ENCODE results near the gene DIPK1A.
A peak's percentile ranks its signal among the peaks of the same experiment; 100 is the strongest.
"Not testable (repeated sequence)": the region's sequence is repeated elsewhere in the genome, so short reads cannot be mapped to it uniquely, and the experiment has no call there.

DIPK1A gene

GRCh38 chr1:92913093-92913819, 48.0 kb downstream of the DIPK1A start:
- DNase-seq, result no peak

- DNase-seq, result no peak
Observed at GRCh38 chr1:92910081-92910480, 51.2 kb downstream of the DIPK1A start.

GRCh38 chr1:92909321-92909720, 51.9 kb downstream of the DIPK1A start:
- DNase-seq, result peak; percentile 12

- peak; percentile 13 for DNase-seq
Observed at GRCh38 chr1:92907949-92908684, 53.1 kb downstream of the DIPK1A start.

GRCh38 chr1:92903765-92904164, 57.5 kb downstream of the DIPK1A start:
- DNase-seq, result no peak

GRCh38 chr1:92902406-92902744, 58.9 kb downstream of the DIPK1A start:
- DNase-seq, result no peak

GRCh38 chr1:92901699-92902405, 59.4 kb downstream of the DIPK1A start:
- DNase-seq, result no peak

- no peak for DNase-seq
Observed at GRCh38 chr1:92901126-92901525, 60.1 kb downstream of the DIPK1A start.

- no peak for DNase-seq
Observed at GRCh38 chr1:92900539-92900938, 60.7 kb downstream of the DIPK1A start.

GRCh38 chr1:92899780-92900179, 61.5 kb downstream of the DIPK1A start:
- DNase-seq, result no peak

GRCh38 chr1:92898053-92898452, 63.2 kb downstream of the DIPK1A start:
- not testable (repeated sequence) for DNase-seq

- no peak for DNase-seq
Observed at GRCh38 chr1:92887465-92887864, 73.8 kb downstream of the DIPK1A start.

- DNase-seq, result no peak
Observed at GRCh38 chr1:92886886-92887419, 74.3 kb downstream of the DIPK1A start.

GRCh38 chr1:92884195-92884594, 77.1 kb downstream of the DIPK1A start:
- DNase-seq, result no peak

- no peak for DNase-seq
Observed at GRCh38 chr1:92883297-92883696, 78.0 kb downstream of the DIPK1A start.

GRCh38 chr1:92882819-92883218, 78.4 kb downstream of the DIPK1A start:
- no peak for DNase-seq

GRCh38 chr1:92881391-92881790, 79.9 kb downstream of the DIPK1A start:
- no peak for DNase-seq

GRCh38 chr1:92879316-92879968, 81.8 kb downstream of the DIPK1A start:
- DNase-seq, result no peak

GRCh38 chr1:92877792-92878191, 83.5 kb downstream of the DIPK1A start:
- no peak for DNase-seq

- DNase-seq, result no peak
Observed at GRCh38 chr1:92877081-92877711, 84.1 kb downstream of the DIPK1A start.

- no peak for DNase-seq
Observed at GRCh38 chr1:92876351-92876750, 84.9 kb downstream of the DIPK1A start.

GRCh38 chr1:92874987-92875386, 86.3 kb downstream of the DIPK1A start:
- no peak for DNase-seq

GRCh38 chr1:92872719-92873118, 88.5 kb downstream of the DIPK1A start:
- DNase-seq, result no peak

All from kidney glomerular epithelial cell (primary cell).